A549 (cell line): ENCODE measurements around the gene RPL23. TPM values are rescaled to one million over a fixed set of nuclear protein-coding genes. Genes with fewer than 3 reads are reported as not detected.
A peak's percentile ranks its signal among the peaks of the same experiment; 100 is the strongest.

Experiments used
- ATAC-seq, 2 experiments: fragments of 200-7000 bp in 1 of 2; fragments of >200 bp in 1 of 2; cut with Nextera tagmentation in 1 of 2; cut with Tn5 transposase in 1 of 2; 3 replicates each; pipeline versions ENCODE4 v1.8.0 to v1.9.1; 2018 to 2020; ENCODE audit warnings: mild to moderate bottlenecking in 1 of 2, moderate library complexity in 1 of 2
- CTCF ChIA-PET: fragments of 300-600 bp; sonication (Branson Sonifier 250); formaldehyde crosslinking; extraction: SDS; loops from one replicate; lab custom pipeline; 2021; ENCODE audit warnings: antibody characterized with exemption, inconsistent platforms; lab: Yijun Ruan, JAX
- POLR2A ChIA-PET: fragments of 350-600 bp; formaldehyde crosslinking; extraction: SDS; loops from one replicate; lab custom pipeline; 2021; ENCODE audit warnings: antibody characterized with exemption, inconsistent platforms; lab: Yijun Ruan, JAX
- DNase-seq, 2 experiments: peaks; one replicate each; pipeline versions ENCODE4 v3.0.0 to v3.0.0-alpha.2; 2011 to 2016; ENCODE audit warnings: low read depth in 1 of 2, low spot score in 1 of 2
- FAIRE-seq: peaks from 2 replicates; lab custom pipeline; 2011; peaks lifted over from hg19 to GRCh38; lab: Jason Lieb, UNC
- H3K27ac ChIP-seq, 2 experiments: fragments of >200 bp; sonication (Bioruptor Twin); formaldehyde crosslinking; 3 replicates each; pipeline ENCODE4 v1.5.1; 2016 to 2017
- H3K4me1 ChIP-seq: fragments of >200 bp; sonication (Bioruptor Twin); formaldehyde crosslinking; 3 replicates; pipeline ENCODE4 v1.6.1; 2016
- H3K4me2 ChIP-seq: fragments of >200 bp; sonication (Bioruptor Twin); formaldehyde crosslinking; 3 replicates; pipeline ENCODE4 v1.6.1; 2016
- H3K4me3 ChIP-seq: fragments of >200 bp; sonication (Bioruptor Twin); formaldehyde crosslinking; 3 replicates; pipeline ENCODE4 v1.5.1; 2016
- H3K9me3 ChIP-seq: fragments of >200 bp; sonication (Bioruptor Twin); formaldehyde crosslinking; 3 replicates; pipeline ENCODE4 v1.6.1; 2016
- BHLHE40 ChIP-seq: IDR thresholded peaks from 2 replicates; pipeline ENCODE4 v1.6.1; 2012; ENCODE audit warnings: low read depth, low read length, inconsistent platforms
- CBX2 ChIP-seq: fragments of 200-600 bp; sonication (generic); IDR thresholded peaks from 2 replicates; pipeline ENCODE4 v1.6.1; 2016; ENCODE audit warnings: low read depth, mild to moderate bottlenecking, borderline replicate concordance
- CBX8 ChIP-seq: fragments of 200-600 bp; sonication (generic); IDR thresholded peaks from 2 replicates; pipeline ENCODE4 v1.6.1; 2016
- CHD4 ChIP-seq: fragments of 200-600 bp; sonication (generic); IDR thresholded peaks from 2 replicates; pipeline ENCODE4 v1.6.1; 2016; ENCODE audit warnings: antibody characterized with exemption, mild to moderate bottlenecking, borderline replicate concordance
- CTCF ChIP-seq: fragments of >200 bp; sonication (Bioruptor Twin); formaldehyde crosslinking; IDR thresholded peaks from 3 replicates; pipeline ENCODE4 v1.5.1; 2016
- EHF ChIP-seq: fragments of 250-450 bp; sonication (Bioruptor Pico); IDR thresholded peaks from 2 replicates; pipeline ENCODE4 v1.5.0; 2020; ENCODE audit warnings: mild to moderate bottlenecking
- ESRRA ChIP-seq: fragments of 150-350 bp; IDR thresholded peaks from 2 replicates; pipeline ENCODE4 v1.6.1; 2014; ENCODE audit warnings: mild to moderate bottlenecking, low read length, borderline replicate concordance
- FOSL2 ChIP-seq, 2 experiments: fragments of 450-650 bp in 1 of 2; fragments of >200 bp in 1 of 2; sonication (Bioruptor Twin) in 1 of 2; formaldehyde crosslinking; IDR thresholded peaks; 2 replicates each; pipeline versions ENCODE4 v1.5.0 to v1.6.1; 2016 to 2020; ENCODE audit warnings: mild to moderate bottlenecking in 1 of 2, moderate library complexity in 1 of 2
- FOXS1 ChIP-seq: fragments of 250-450 bp; sonication (Bioruptor Pico); IDR thresholded peaks from 2 replicates; pipeline ENCODE4 v1.5.0; 2020; ENCODE audit warnings: mild to moderate bottlenecking, moderate library complexity
- HDAC2 ChIP-seq: fragments of 200-600 bp; sonication (generic); IDR thresholded peaks from 2 replicates; pipeline ENCODE4 v1.6.1; 2016
- HOXA7 ChIP-seq: fragments of 250-450 bp; sonication (Bioruptor Pico); IDR thresholded peaks from 2 replicates; pipeline ENCODE4 v1.5.0; 2020; ENCODE audit warnings: mild to moderate bottlenecking, moderate library complexity
- HOXB13 ChIP-seq: fragments of 250-450 bp; sonication (Bioruptor Pico); IDR thresholded peaks from 2 replicates; pipeline ENCODE4 v1.5.0; 2020; ENCODE audit warnings: low read depth, mild to moderate bottlenecking, moderate library complexity
- KDM1A ChIP-seq: fragments of 200-600 bp; sonication (generic); IDR thresholded peaks from 2 replicates; pipeline ENCODE4 v1.6.1; 2016; ENCODE audit warnings: low read depth, mild to moderate bottlenecking
- KDM5A ChIP-seq: fragments of 200-600 bp; sonication (generic); IDR thresholded peaks from 2 replicates; pipeline ENCODE4 v1.6.1; 2016; ENCODE audit warnings: antibody characterized with exemption, mild to moderate bottlenecking
- MAFK ChIP-seq: fragments of 450-650 bp; IDR thresholded peaks from 2 replicates; pipeline ENCODE4 v1.6.1; 2014; ENCODE audit not compliant: partially characterized antibody
- MAX ChIP-seq: IDR thresholded peaks from 2 replicates; pipeline ENCODE4 v1.6.1; 2012
- MAZ ChIP-seq: fragments of 150-350 bp; IDR thresholded peaks from 2 replicates; pipeline ENCODE4 v1.6.1; 2014; ENCODE audit warnings: antibody characterized with exemption, low read depth, low read length, borderline replicate concordance
- NFE2L2 ChIP-seq: fragments of 150-350 bp; conservative IDR thresholded peaks from 2 replicates; pipeline ENCODE4 v1.6.1; 2014; ENCODE audit warnings: low read length
- NR3C1 ChIP-seq: fragments of >200 bp; sonication (Bioruptor Twin); formaldehyde crosslinking; IDR thresholded peaks from 3 replicates; pipeline ENCODE4 v1.6.1; 2017
- PBX3 ChIP-seq: IDR thresholded peaks from 2 replicates; pipeline ENCODE4 v1.6.1; 2012
- RAD21 ChIP-seq, 2 experiments: fragments of >200 bp in 1 of 2; sonication (Bioruptor Twin) in 1 of 2; formaldehyde crosslinking in 1 of 2; IDR thresholded peaks in 1 of 2; conservative IDR thresholded peaks in 1 of 2; 2 replicates in 1 of 2; 3 replicates in 1 of 2; pipeline ENCODE4 v1.6.1; 2012 to 2018; ENCODE audit warnings: inconsistent platforms in 1 of 2
- RARB ChIP-seq: fragments of 250-450 bp; sonication (Bioruptor Pico); IDR thresholded peaks from 2 replicates; pipeline ENCODE4 v1.8.0; 2021; ENCODE audit warnings: mild to moderate bottlenecking, moderate library complexity
- RCOR1 ChIP-seq: fragments of 150-350 bp; IDR thresholded peaks from 2 replicates; pipeline ENCODE4 v1.6.1; 2014; ENCODE audit warnings: antibody characterized with exemption, low read length, low read depth
- RFX5 ChIP-seq: fragments of 450-650 bp; IDR thresholded peaks from 2 replicates; pipeline ENCODE4 v1.7.1; 2014; ENCODE audit warnings: antibody characterized with exemption, mild to moderate bottlenecking, moderate library complexity
- SMC3 ChIP-seq: fragments of >200 bp; sonication (Bioruptor Twin); formaldehyde crosslinking; IDR thresholded peaks from 3 replicates; pipeline ENCODE4 v1.6.1; 2018; ENCODE audit warnings: inconsistent platforms
- TP53 ChIP-seq: fragments of 250-450 bp; sonication (Bioruptor Pico); IDR thresholded peaks from 2 replicates; pipeline ENCODE4 v1.5.0; 2021; ENCODE audit warnings: mild to moderate bottlenecking, moderate library complexity
- USF2 ChIP-seq: fragments of 450-650 bp; IDR thresholded peaks from 2 replicates; pipeline ENCODE4 v1.6.1; 2014; ENCODE audit warnings: antibody characterized with exemption
- ZC3H11A ChIP-seq: fragments of 450-650 bp; IDR thresholded peaks from 2 replicates; pipeline ENCODE4 v1.6.1; 2014; ENCODE audit warnings: antibody characterized with exemption, mild to moderate bottlenecking
- ZNF302 ChIP-seq: fragments of 250-450 bp; sonication (Bioruptor Pico); IDR thresholded peaks from 2 replicates; pipeline ENCODE4 v1.9.0; 2021; ENCODE audit warnings: inconsistent platforms, mild to moderate bottlenecking, moderate library complexity
- WGBS: methylation state at CpG from one replicate; pipeline ENCODE4 v1.1.6; 2017; ENCODE audit errors: missing lambda C conversion rate; 5-methylcytosine and 5-hydroxymethylcytosine counted together
- polyA plus RNA-seq, 4 experiments: library from polyadenylated mRNA; depleted of rRNA in 3 of 4; stranded (reverse); fragments of >200 nt; fragmentation: RNase III in 1 of 4; extraction: RNeasy Plus Mini Kit Qiagen cat#74134 plus additional on column Dnase treatment in 1 of 4; gene quantifications; 2 replicates in 3 of 4; 3 replicates in 1 of 4; pipeline ENCODE4 v1.2.3, GENCODE V29; 2011 to 2017

Gene RPL23
- polyA plus RNA-seq, 2 of the 4 experiments (the other 2 are of a cell fraction): 2,715 to 2,969 TPM

- peak; percentile 53; the same call in 1 of the 2 replicates for TF ChIP-seq USF2
- TF ChIP-seq CBX2: no peak
- no peak for TF ChIP-seq ZC3H11A
- TF ChIP-seq KDM5A: no peak
- TF ChIP-seq NFE2L2: no peak
- TF ChIP-seq RARB (CRISPR knock-in tag): no peak
- no peak for TF ChIP-seq MAZ
- no peak for TF ChIP-seq CTCF
- no peak for TF ChIP-seq RFX5
- TF ChIP-seq ZNF302 (CRISPR knock-in tag): no peak
- TF ChIP-seq MAX: peak; percentile 63; the same call in 1 of the 2 replicates
- no peak for TF ChIP-seq BHLHE40
- TF ChIP-seq NR3C1: no peak
- no peak for TF ChIP-seq MAFK
- no peak for TF ChIP-seq FOXS1 (CRISPR knock-in tag)
- TF ChIP-seq FOSL2 (IDR thresholded peaks at IDR 0.05): no peak; the same call in 1 of the 2 replicates
- peak; percentile 47; the same call in 1 of the 2 replicates for TF ChIP-seq FOSL2 (CRISPR knock-in tag; IDR thresholded peaks at IDR 0.05)
- TF ChIP-seq PBX3: no peak
These were observed 20.3 kb upstream of the RPL23 start (continued) for GRCh38 chr17:38873640-38874380.

GRCh38 chr17:38872671-38873385 is 19.3 kb upstream of the RPL23 start:
- ChIA-PET POLR2A (interaction anchor here (1.4 to 6.5 kb wide), 4 partner anchors 8 to 327 kb away, joined by 3 to 83 read pairs (median 19); partner anchors contain the start of genes RPL19 and RPL23), CTCF (interaction anchor here (0.6 to 6.4 kb wide), 9 partner anchors 8 to 329 kb away, joined by 3 to 90 read pairs (median 10); no protein-coding TSS in a partner anchor)
- Histone ChIP-seq H3K4me1 (peaks cover 62% of the 10 kb centered on the region), H3K4me3 (peak overlapping the region; percentile 94), H3K9me3 (no peaks in the 10 kb centered on the region), H3K27ac (peak overlapping the region; percentile 98), H3K4me2 (peak overlapping the region; percentile 78)
- no peak for TF ChIP-seq CBX8
- peak; percentile 30; the same call in 1 of the 2 replicates for TF ChIP-seq MAX
- no peak for FAIRE-seq
- ATAC-seq: no peak
- 37% methylated on average over 9 of the region's 9 CpGs for WGBS
- DNase-seq: peak in 1 of 2 experiments; percentile 61

GRCh38 chr17:38872027-38872511 is 18.5 kb upstream of the RPL23 start:
- ATAC-seq (no peak), FAIRE-seq (no peak), DNase-seq (no peak)
- Histone ChIP-seq H3K9me3 (no peaks in the 10 kb centered on the region), H3K27ac (peak overlapping the region; percentile 98), H3K4me1 (peaks cover 54% of the 10 kb centered on the region), H3K4me3 (peak overlapping the region; percentile 94), H3K4me2 (peak overlapping the region; percentile 78)
- POLR2A ChIA-PET: interaction anchor here (0.8 to 6.5 kb wide), 5 partner anchors 9 to 95 kb away, joined by 3 to 83 read pairs (median 22); partner anchors contain the start of genes FBXO47 and RPL23
- CTCF ChIA-PET: interaction anchor here (0.5 to 6.4 kb wide), 17 partner anchors 9 to 1222 kb away, joined by 3 to 90 read pairs (median 7); partner anchors contain the start of genes FBXO47 and PSMB3
- 19% methylated on average over 5 of the region's 5 CpGs for WGBS
- TF ChIP-seq ZC3H11A: no peak
- peak; percentile 79; the same call in 1 of the 2 replicates for TF ChIP-seq CHD4
- TF ChIP-seq HDAC2: peak; percentile 53; the same call in 1 of the 2 replicates
- no peak for TF ChIP-seq HOXB13 (CRISPR knock-in tag)
- no peak for TF ChIP-seq RAD21 (conservative IDR thresholded peaks at IDR 0.05 in 1 of 2, IDR thresholded peaks at IDR 0.05 in 1 of 2)
- TF ChIP-seq HOXA7 (CRISPR knock-in tag): no peak
- no peak for TF ChIP-seq EHF (CRISPR knock-in tag)
- peak; percentile 84; the same call in 1 of the 2 replicates for TF ChIP-seq KDM1A
- no peak for TF ChIP-seq TP53
- peak; percentile 79; the same call in 1 of the 2 replicates for TF ChIP-seq RCOR1
- TF ChIP-seq SMC3: no peak
- no peak for TF ChIP-seq ESRRA
